Measurements from ENCODE around the gene PPFIBP1.
"Not testable (repeated sequence)": the region's sequence is repeated elsewhere in the genome, so short reads cannot be mapped to it uniquely, and the experiment has no call there.

PPFIBP1 gene

DNA sequence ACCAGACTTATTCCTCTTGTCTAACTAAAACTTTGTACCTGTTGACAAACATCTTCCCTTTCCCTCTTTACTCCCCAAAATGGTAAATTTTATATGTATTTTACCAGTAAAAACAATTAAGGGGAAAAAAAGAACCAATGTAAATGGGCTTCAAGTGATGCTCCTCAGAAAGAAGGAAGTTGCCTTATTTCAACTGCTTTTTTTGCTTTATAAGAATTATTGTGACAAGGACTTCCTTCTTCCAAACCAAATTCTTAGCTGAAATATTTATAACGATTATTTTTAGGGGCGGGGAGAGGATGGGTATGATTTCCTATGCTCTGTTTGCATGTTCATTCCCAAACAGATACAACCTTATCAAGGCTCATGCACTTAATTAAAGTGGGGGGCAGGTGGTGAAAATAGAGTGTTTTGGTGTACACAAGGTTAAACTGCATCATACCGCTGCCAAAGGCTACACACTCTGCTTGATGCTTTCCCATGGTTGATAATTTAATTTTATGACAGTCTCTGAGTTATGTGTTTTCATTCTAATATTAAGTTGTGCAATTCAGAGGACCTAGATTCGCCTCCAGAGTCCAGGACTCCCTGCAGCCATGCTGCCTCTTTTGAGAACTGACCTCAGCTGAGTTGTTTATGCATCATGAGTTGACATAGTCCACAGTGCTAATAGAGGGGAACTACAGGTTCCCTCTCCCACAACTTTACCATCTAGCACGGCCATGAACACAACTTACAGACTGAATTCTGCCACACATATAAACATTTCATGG is 77.2 kb downstream of the PPFIBP1 start:
- DNase-seq, result not testable (repeated sequence)

GRCh38 chr12:27602516-27602915 is 78.5 kb downstream of the PPFIBP1 start:
- DNase-seq, result no peak

- DNase-seq, result no peak
These were observed 80.4 kb downstream of the PPFIBP1 start for GRCh38 chr12:27604431-27604830.

DNA sequence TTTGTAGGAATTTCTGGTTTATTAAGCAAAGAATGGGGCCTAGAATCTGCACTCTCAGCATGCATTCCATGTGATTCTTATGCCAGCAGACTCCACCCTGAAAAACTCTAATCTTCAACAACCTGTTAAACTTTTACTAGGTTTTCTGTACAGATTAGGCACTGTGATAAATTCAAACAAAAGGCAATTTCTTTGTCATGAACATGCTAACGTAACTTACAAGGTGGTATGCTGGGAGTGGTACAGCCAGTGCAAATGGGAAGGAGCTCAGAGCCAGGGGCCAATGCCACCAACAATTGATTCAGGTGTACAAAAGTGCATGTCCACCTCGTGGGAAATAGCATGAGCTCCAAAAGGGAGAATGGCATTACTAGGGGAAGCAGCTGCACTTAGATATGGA is 83.0 kb downstream of the PPFIBP1 start:
- DNase-seq, result no peak

- DNase-seq, result no peak
These were observed 83.6 kb downstream of the PPFIBP1 start for GRCh38 chr12:27607591-27607990.

GRCh38 chr12:27608890-27609289 is 84.9 kb downstream of the PPFIBP1 start:
- no peak for DNase-seq

- DNase-seq, result no peak
These were observed 86.4 kb downstream of the PPFIBP1 start for GRCh38 chr12:27610374-27610773.

DNA sequence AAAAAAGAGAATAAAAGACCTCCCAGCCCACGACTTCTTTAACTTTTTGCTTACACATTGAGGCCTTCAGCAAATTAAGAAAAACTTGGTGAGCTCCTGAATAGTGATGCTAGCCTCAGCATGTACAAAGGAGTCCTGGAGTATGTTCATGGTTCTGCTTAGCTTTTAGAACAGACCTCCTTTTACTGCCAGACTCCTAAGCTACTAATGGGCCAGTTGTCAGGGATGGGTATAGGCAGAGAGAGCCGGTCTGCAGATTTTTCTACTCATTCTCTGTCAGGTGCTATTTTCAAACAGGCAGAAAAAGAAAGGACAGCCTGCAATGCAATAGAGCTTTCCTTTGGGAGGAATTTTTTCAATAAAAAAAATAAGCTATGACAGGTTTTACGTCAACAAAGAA is 90.4 kb downstream of the PPFIBP1 start:
- no peak for DNase-seq

DNA sequence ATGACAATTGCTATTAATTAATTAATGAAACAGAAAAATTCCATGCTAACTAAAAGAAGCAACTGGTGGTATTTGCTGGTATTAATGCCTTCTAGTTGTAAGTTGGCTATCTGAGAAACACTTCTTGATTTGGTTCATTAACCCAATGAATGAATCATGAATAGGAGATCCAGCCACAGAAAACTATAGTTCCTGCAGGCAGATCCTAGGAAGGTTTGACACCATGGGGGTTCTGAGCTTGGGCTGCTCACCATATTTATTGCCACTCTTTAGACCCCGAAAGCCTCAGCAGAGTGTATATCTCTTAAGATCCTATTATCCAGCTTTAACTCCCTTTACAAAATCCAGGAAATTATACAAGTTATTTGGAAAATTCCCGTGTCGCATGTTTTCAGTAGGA is 90.9 kb downstream of the PPFIBP1 start:
- DNase-seq, result no peak

GRCh38 chr12:27615331-27615891 is 91.4 kb downstream of the PPFIBP1 start:
- DNase-seq, result no peak

DNA sequence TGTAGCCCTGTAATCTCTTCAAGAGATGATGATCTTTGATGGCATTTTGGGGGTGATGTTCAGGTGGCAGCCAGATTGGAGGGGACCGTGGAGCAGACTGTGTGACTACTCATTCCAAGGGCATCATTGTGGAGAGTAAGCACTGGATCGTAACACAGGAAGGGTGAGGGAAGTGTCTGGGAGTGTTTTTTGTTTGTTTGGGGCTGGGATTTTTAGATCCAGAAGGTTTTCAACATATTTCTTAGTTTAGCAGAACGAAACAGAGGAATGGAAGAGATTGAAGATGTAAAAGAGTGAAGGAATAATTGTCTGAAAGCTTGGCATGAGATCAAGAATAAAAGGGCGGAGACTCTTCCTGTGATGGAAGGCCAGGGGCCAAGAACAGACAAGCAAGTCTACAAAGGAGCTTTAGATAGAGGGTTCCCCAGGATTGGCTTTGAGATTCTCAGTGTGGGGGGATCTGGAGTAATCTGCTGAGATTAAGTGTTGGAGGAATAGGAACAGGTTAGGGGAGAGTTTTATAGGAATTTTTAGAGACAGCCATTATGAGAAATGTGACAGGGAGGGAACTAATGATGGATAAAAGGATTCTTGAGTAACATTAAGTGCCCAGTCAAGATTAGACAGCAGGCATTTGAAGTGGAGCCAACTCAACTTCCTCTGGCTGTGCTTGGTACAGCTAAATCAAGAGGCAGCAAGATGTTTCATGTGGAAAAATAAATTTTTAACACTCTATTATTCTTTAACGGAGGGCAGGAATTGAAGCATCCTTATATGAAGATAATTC is 92.5 kb downstream of the PPFIBP1 start:
- no peak for DNase-seq

- no peak for DNase-seq
These were observed 94.8 kb downstream of the PPFIBP1 start for GRCh38 chr12:27618836-27619235.

DNA sequence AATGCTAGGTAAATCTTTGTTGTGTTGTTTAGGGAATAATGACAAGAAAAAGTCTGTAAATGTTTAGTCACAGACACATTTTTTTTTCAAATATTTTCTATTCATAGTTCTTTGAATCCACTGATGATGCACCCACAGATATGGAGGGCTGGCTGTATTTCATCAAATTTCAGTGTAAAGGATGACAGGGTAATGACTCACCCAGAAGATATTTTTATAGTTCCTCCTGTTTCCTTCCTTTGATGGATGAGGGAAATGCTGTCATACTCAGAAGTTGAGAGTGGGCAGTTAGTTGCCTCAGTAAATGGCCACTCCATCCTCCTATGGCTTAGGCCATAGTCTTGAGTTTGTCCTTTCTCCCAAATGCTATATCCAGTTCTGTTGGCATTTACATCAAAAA is 95.3 kb downstream of the PPFIBP1 start:
- DNase-seq, result no peak

GRCh38 chr12:27620121-27620520 is 96.1 kb downstream of the PPFIBP1 start:
- DNase-seq, result no peak

- no peak for DNase-seq
These were observed 98.6 kb downstream of the PPFIBP1 start for GRCh38 chr12:27622436-27623195.

DNA sequence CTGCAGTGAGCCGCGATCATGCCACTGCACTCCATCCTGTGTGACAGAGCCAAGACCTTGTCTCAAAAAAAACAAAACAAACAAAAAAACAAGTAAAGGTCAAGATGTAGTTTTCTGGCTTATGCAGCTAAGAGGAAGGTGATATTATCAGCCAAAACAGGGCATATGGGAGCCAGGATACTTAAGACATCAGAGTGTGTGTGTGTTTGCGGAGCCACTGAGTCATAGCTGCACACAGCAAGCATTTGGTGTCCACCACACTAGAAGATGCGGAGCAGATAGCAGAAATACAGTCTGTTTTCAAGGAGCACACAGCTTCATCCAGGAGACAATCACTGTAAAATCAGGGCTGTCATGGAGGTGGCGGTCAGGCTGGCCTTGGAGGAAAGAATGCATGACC is 99.6 kb downstream of the PPFIBP1 start:
- no peak for DNase-seq

GRCh38 chr12:27624586-27624985 is 100.6 kb downstream of the PPFIBP1 start:
- no peak for DNase-seq

DNA sequence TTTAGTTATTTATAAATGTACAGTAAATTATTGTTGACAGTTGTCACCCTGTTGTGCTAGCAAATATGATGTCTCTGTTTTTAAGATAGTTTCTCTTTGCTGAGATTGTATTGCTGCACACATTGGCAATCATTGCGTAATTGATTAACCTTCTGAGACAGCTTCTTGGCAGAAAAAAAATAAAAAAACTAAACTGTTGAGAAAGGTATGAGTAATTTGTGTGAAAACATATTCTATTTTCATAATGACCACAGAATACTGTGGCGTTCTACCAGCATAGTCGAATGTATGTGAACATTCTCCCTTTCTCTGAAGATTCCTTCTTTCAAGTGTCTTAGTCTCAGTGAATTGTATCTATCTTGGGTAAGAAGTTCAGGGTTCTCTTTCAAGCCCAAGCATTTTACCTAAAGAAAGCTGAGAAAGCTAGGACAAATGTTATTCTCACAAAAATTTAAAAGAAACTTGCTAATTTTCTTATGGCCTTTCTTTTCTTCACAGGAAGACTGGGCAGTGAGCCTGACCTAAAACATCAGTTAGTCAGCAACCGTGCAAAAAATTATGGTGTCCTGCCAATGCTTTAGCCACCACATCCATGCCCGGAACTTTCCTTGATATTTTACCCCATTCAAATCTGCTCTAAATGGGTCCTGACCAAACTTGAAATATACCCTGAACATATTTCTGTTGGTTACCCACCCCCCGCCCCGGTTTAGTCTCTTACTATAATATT is 103.3 kb downstream of the PPFIBP1 start:
- no peak for DNase-seq

DNA sequence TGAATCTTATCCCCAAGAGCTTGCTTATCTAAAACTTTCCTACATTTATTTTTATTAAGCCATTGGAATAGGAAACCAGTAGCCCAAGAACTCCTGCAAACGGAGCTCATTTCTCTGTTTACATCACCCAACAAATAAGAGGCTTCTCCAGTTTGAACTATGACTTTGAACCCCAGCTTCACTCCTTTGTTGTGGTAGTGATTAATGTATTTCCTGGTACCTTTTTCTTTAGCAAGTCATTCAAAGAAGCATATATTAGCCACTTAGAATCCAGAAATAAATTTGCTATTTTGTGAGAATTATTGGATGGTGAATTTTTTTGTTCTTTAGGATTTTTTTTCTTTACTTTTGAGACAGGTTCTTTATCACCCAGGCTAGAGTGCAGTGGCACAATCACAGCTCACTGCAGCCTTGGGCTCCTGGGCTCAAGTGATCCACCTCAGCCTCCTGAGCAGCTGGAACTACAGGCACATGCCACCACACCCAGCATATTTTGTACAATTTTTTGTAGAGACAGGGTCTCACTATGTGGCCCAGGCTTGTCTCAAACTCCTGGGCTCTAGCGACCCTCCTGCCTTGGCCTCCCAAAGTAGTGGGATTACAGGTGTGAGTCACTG is 104.0 kb downstream of the PPFIBP1 start:
- not testable (repeated sequence) for DNase-seq

- DNase-seq, result not testable (repeated sequence)
These were observed 106.2 kb downstream of the PPFIBP1 start for GRCh38 chr12:27630219-27630618.

DNA sequence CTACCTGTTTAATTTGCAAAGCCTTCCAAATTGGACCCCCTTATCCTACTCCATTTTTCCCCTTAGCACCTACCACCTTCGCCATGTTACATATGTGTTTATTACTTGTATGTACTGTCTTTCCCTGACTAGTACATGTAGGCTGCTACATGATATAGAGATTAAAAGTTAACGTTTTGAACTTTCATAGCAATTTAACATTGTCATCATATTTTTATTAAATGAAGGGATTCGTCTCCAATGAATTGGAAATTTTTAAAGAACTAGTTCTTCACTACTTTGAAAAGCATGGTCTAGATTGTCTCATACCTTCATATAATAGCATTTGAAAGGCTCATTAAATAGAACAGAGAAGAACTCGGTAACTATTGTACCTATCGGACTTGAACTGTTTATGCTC is 107.4 kb downstream of the PPFIBP1 start:
- DNase-seq, result no peak

All from CD4-positive, alpha-beta T cell treated with Interferon gamma for 1 hour (primary cell).